Hematopoietic multipotent progenitor cell treated with erythropoietin and hydrocortisone succinate and interleukin-3 and kit ligand, for 8 days (in vitro differentiated cells): Measurements from ENCODE around the gene PHF21B.

Experiments
- DNase-seq: peaks from one replicate; pipeline ENCODE4 v3.0.0-alpha.2; 2015

The PHF21B gene

DNA sequence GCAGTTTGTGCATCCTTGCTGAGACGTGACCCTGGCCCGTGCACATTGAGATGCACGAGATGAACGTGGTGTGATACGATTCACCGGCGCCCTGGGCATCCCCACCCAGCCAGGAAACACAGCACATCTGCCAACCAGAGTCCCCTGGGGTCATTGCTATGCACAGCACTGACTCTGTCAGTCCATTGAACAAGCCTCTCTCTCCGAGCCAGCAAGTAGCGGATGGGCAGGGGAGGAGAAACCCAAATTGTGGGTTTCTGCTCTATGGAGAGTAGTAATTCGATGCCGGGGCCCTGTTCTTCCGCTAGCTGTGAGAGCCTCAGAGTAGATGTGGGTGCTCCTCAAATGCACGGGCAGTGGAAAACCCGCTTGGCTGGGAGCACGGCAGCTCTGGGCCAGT lies 172.3 kb downstream of the PHF21B start:
- DNase-seq: no peak

DNA sequence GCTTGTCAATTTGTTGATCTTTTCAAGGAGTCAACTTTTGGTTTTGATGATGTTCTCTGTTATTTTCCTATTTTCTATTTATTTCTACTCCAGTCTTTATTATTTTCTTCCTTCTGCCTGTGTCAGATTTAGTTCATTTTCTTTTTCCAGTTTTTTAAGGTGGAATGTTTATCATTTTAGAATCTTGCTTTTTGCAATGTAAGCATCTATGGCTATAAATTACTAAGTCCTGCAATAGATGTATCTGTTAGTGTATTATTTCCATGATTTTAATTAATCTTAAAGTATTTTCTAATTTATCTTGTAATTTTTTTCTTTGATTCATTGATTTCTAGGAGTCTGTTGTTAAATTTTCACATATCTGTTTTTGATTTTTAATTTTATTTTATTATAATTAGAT lies 175.7 kb downstream of the PHF21B start:
- DNase-seq: no peak

DNA sequence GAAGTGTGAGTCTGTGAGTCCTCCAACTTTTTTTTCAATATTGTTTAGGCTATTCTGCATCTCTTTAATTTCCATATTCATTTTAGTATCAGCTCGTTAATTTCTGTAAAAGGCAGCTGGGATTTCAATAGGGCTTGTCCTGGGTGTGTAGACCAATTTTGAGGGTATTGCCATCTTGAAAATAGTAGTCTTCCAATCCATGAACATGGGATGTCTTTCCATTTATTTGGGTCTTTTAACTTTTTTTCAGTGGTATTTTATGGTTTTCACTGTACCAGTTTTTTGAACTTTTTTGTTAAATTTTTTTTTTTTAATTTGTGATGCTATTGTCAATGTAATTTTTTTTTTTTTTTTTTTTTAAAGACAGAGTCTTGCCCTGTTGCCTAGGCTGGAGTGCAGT lies 177.9 kb downstream of the PHF21B start:
- DNase-seq: no peak
